Measurements from ENCODE around the gene FMNL2.

The FMNL2 gene

GRCh38 chr2:152456262-152456661, 121.3 kb downstream of the FMNL2 start:
- Histone ChIP-seq H3K36me3 (no peaks in the 10 kb centered on the region), H3K4me3 (ENCODE audit: low read depth in 1 of 2, low read length in 1 of 2) (no peak overlapping the region), H3K27me3 (no peaks in the 10 kb centered on the region), H3K9me3 (no peaks in the 10 kb centered on the region), H3K4me1 (ENCODE audit: control insufficient read depth in 1 of 2, insufficient read depth in 1 of 2, low read depth in 1 of 2, low read length in 1 of 2) (no peaks in the 10 kb centered on the region), H3K27ac (no peak overlapping the region)
- TF ChIP-seq CTCF (IDR thresholded peaks at IDR 0.05), result no peak

GRCh38 chr2:152458441-152458940, 123.5 kb downstream of the FMNL2 start:
- Histone ChIP-seq H3K4me3 (ENCODE audit: low read depth in 1 of 2, low read length in 1 of 2) (no peak overlapping the region), H3K27me3 (no peaks in the 10 kb centered on the region), H3K4me1 (ENCODE audit: control insufficient read depth in 1 of 2, insufficient read depth in 1 of 2, low read depth in 1 of 2, low read length in 1 of 2) (no peaks in the 10 kb centered on the region), H3K27ac (no peak overlapping the region), H3K9me3 (no peaks in the 10 kb centered on the region), H3K36me3 (no peaks in the 10 kb centered on the region)
- no peak for TF ChIP-seq CTCF (IDR thresholded peaks at IDR 0.05)

- H3K27ac ChIP-seq, result no peak overlapping the region
- H3K9me3 ChIP-seq, result no peaks in the 10 kb centered on the region
- no peaks in the 10 kb centered on the region for H3K4me1 ChIP-seq (ENCODE audit: control insufficient read depth in 1 of 2, insufficient read depth in 1 of 2, low read depth in 1 of 2, low read length in 1 of 2)
- TF ChIP-seq CTCF (IDR thresholded peaks at IDR 0.05), result no peak
- no peak overlapping the region for H3K4me3 ChIP-seq (ENCODE audit: low read depth in 1 of 2, low read length in 1 of 2)
- no peaks in the 10 kb centered on the region for H3K27me3 ChIP-seq
- H3K36me3 ChIP-seq, result no peaks in the 10 kb centered on the region
Observed at GRCh38 chr2:152459091-152459490, 124.1 kb downstream of the FMNL2 start.

GRCh38 chr2:152460567-152460966, 125.6 kb downstream of the FMNL2 start:
- H3K4me3 ChIP-seq (ENCODE audit: low read depth in 1 of 2, low read length in 1 of 2), result no peak overlapping the region
- no peak overlapping the region for H3K27ac ChIP-seq
- no peak for TF ChIP-seq CTCF (IDR thresholded peaks at IDR 0.05)
- H3K9me3 ChIP-seq, result no peaks in the 10 kb centered on the region
- no peaks in the 10 kb centered on the region for H3K27me3 ChIP-seq
- H3K36me3 ChIP-seq, result no peaks in the 10 kb centered on the region
- peaks cover 5% of the 10 kb centered on the region in 2 experiments for H3K4me1 ChIP-seq (ENCODE audit: control insufficient read depth in 1 of 2, insufficient read depth in 1 of 2, low read depth in 1 of 2, low read length in 1 of 2)

GRCh38 chr2:152462120-152462519, 127.1 kb downstream of the FMNL2 start:
- H3K27me3 ChIP-seq, result no peaks in the 10 kb centered on the region
- no peak overlapping the region for H3K4me3 ChIP-seq (ENCODE audit: low read depth in 1 of 2, low read length in 1 of 2)
- no peaks in the 10 kb centered on the region for H3K36me3 ChIP-seq
- peaks cover 20 to 21% of the 10 kb centered on the region in 2 experiments for H3K4me1 ChIP-seq (ENCODE audit: control insufficient read depth in 1 of 2, insufficient read depth in 1 of 2, low read depth in 1 of 2, low read length in 1 of 2)
- H3K9me3 ChIP-seq, result no peaks in the 10 kb centered on the region
- no peak for TF ChIP-seq CTCF (IDR thresholded peaks at IDR 0.05)
- no peak overlapping the region for H3K27ac ChIP-seq

- no peaks in the 10 kb centered on the region for H3K36me3 ChIP-seq
- peaks cover 27 to 28% of the 10 kb centered on the region in 2 experiments for H3K4me1 ChIP-seq (ENCODE audit: control insufficient read depth in 1 of 2, insufficient read depth in 1 of 2, low read depth in 1 of 2, low read length in 1 of 2)
- no peak overlapping the region for H3K4me3 ChIP-seq (ENCODE audit: low read depth in 1 of 2, low read length in 1 of 2)
- no peaks in the 10 kb centered on the region for H3K27me3 ChIP-seq
- TF ChIP-seq CTCF (IDR thresholded peaks at IDR 0.05), result no peak
- H3K27ac ChIP-seq, result no peak overlapping the region
- H3K9me3 ChIP-seq, result no peaks in the 10 kb centered on the region
Observed at GRCh38 chr2:152462779-152463178, 127.8 kb downstream of the FMNL2 start.

All from neutrophil (primary cell).